ENCODE results near the gene MIPOL1. TPM values are rescaled to one million over a fixed set of nuclear protein-coding genes. Genes with fewer than 3 reads are reported as not detected.
"Not testable (repeated sequence)": the region's sequence is repeated elsewhere in the genome, so short reads cannot be mapped to it uniquely, and the experiment has no call there.

MIPOL1 gene
- total RNA-seq, 1 donor from 2014 or later = 12.1 TPM

- H3K4me1 Mint-ChIP-seq (ENCODE audit: unreplicated experiment) = no peaks in the 10 kb centered on the region
- H3K4me3 Mint-ChIP-seq (ENCODE audit: unreplicated experiment) = no peak overlapping the region
- no peak for DNase-seq (ENCODE audit: low spot score)
- no peaks in the 10 kb centered on the region for H3K9me3 Mint-ChIP-seq (ENCODE audit: unreplicated experiment)
- no peaks in the 10 kb centered on the region for H3K27me3 Mint-ChIP-seq (ENCODE audit: unreplicated experiment)
- TF ChIP-seq, protein P1, sequence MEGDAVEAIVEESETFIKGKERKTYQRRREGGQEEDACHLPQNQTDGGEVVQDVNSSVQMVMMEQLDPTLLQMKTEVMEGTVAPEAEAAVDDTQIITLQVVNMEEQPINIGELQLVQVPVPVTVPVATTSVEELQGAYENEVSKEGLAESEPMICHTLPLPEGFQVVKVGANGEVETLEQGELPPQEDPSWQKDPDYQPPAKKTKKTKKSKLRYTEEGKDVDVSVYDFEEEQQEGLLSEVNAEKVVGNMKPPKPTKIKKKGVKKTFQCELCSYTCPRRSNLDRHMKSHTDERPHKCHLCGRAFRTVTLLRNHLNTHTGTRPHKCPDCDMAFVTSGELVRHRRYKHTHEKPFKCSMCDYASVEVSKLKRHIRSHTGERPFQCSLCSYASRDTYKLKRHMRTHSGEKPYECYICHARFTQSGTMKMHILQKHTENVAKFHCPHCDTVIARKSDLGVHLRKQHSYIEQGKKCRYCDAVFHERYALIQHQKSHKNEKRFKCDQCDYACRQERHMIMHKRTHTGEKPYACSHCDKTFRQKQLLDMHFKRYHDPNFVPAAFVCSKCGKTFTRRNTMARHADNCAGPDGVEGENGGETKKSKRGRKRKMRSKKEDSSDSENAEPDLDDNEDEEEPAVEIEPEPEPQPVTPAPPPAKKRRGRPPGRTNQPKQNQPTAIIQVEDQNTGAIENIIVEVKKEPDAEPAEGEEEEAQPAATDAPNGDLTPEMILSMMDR (IDR thresholded peaks at IDR 0.05; ENCODE audit: unreplicated experiment) = no peak
- no peak overlapping the region for H3K27ac Mint-ChIP-seq (ENCODE audit: unreplicated experiment)
- H3K36me3 Mint-ChIP-seq (ENCODE audit: low read depth, unreplicated experiment) = no peaks in the 10 kb centered on the region
Measured at GRCh38 chr14:37452323-37452722, 254.6 kb downstream of the MIPOL1 start.

DNA sequence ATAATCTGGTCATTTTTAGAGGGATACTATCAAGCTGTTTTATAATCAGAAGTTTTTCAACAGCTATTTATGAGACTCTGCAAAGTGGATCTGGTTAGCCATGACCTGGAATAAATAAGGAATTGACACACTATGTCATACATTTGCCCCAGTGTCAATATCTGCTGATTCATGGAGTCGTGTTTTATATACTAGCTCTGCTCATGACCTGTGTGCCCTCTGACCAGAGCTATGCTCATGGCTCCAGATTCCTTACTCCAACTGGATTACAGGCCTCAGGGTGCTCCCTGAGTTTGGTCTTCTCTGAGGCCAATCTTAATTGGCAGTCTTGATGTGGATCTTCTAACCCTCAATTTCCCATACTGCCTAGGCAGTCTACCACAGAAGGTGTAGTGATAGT, 256.2 kb downstream of the MIPOL1 start:
- Mint-ChIP-seq H3K36me3 (ENCODE audit: low read depth, unreplicated experiment) (no peaks in the 10 kb centered on the region), H3K4me3 (ENCODE audit: unreplicated experiment) (no peak overlapping the region), H3K4me1 (ENCODE audit: unreplicated experiment) (no peaks in the 10 kb centered on the region), H3K27me3 (ENCODE audit: unreplicated experiment) (no peaks in the 10 kb centered on the region), H3K9me3 (ENCODE audit: unreplicated experiment) (no peaks in the 10 kb centered on the region), H3K27ac (ENCODE audit: unreplicated experiment) (no peak overlapping the region)
- no peak for DNase-seq (ENCODE audit: low spot score)
- TF ChIP-seq, protein P1 (IDR thresholded peaks at IDR 0.05; ENCODE audit: unreplicated experiment) = no peak

GRCh38 chr14:37457334-37457733, 259.6 kb downstream of the MIPOL1 start:
- no peaks in the 10 kb centered on the region for H3K9me3 Mint-ChIP-seq (ENCODE audit: unreplicated experiment)
- no peak overlapping the region for H3K4me3 Mint-ChIP-seq (ENCODE audit: unreplicated experiment)
- TF ChIP-seq, protein P1 (IDR thresholded peaks at IDR 0.05; ENCODE audit: unreplicated experiment) = no peak
- H3K4me1 Mint-ChIP-seq (ENCODE audit: unreplicated experiment) = no peaks in the 10 kb centered on the region
- H3K27ac Mint-ChIP-seq (ENCODE audit: unreplicated experiment) = no peak overlapping the region
- H3K27me3 Mint-ChIP-seq (ENCODE audit: unreplicated experiment) = no peaks in the 10 kb centered on the region
- H3K36me3 Mint-ChIP-seq (ENCODE audit: low read depth, unreplicated experiment) = no peaks in the 10 kb centered on the region
- no peak for DNase-seq (ENCODE audit: low spot score)

- not testable (repeated sequence) for H3K4me3 Mint-ChIP-seq (ENCODE audit: unreplicated experiment); H3K27ac Mint-ChIP-seq (ENCODE audit: unreplicated experiment); H3K27me3 Mint-ChIP-seq (ENCODE audit: unreplicated experiment); H3K9me3 Mint-ChIP-seq (ENCODE audit: unreplicated experiment); DNase-seq (ENCODE audit: low spot score); H3K36me3 Mint-ChIP-seq (ENCODE audit: low read depth, unreplicated experiment); H3K4me1 Mint-ChIP-seq (ENCODE audit: unreplicated experiment)
Measured at GRCh38 chr14:37462426-37462825, 264.7 kb downstream of the MIPOL1 start.

GRCh38 chr14:37464192-37464858, 266.6 kb downstream of the MIPOL1 start:
- Mint-ChIP-seq H3K27ac (ENCODE audit: unreplicated experiment) (no peak overlapping the region), H3K27me3 (ENCODE audit: unreplicated experiment) (no peaks in the 10 kb centered on the region), H3K9me3 (ENCODE audit: unreplicated experiment) (no peaks in the 10 kb centered on the region), H3K36me3 (ENCODE audit: low read depth, unreplicated experiment) (no peaks in the 10 kb centered on the region), H3K4me3 (ENCODE audit: unreplicated experiment) (no peak overlapping the region), H3K4me1 (ENCODE audit: unreplicated experiment) (no peaks in the 10 kb centered on the region)
- TF ChIP-seq, protein P1 (IDR thresholded peaks at IDR 0.05; ENCODE audit: unreplicated experiment) = no peak
- no peak for DNase-seq (ENCODE audit: low spot score)
